OCI-M2 (cell line): ENCODE results near the gene IPO11.
"Not testable (repeated sequence)": the region's sequence is repeated elsewhere in the genome, so short reads cannot be mapped to it uniquely, and the experiment has no call there.

Source experiments
- DNase-seq: peaks from one replicate; lab custom pipeline; 2025; ENCODE audit not compliant: unreplicated experiment; lab: John Stamatoyannopoulos, UW

Gene IPO11

GRCh38 chr5:62596691-62597090 is 184.1 kb downstream of the IPO11 start:
- no peak for DNase-seq

GRCh38 chr5:62597314-62597713 is 184.8 kb downstream of the IPO11 start:
- DNase-seq = no peak

DNA sequence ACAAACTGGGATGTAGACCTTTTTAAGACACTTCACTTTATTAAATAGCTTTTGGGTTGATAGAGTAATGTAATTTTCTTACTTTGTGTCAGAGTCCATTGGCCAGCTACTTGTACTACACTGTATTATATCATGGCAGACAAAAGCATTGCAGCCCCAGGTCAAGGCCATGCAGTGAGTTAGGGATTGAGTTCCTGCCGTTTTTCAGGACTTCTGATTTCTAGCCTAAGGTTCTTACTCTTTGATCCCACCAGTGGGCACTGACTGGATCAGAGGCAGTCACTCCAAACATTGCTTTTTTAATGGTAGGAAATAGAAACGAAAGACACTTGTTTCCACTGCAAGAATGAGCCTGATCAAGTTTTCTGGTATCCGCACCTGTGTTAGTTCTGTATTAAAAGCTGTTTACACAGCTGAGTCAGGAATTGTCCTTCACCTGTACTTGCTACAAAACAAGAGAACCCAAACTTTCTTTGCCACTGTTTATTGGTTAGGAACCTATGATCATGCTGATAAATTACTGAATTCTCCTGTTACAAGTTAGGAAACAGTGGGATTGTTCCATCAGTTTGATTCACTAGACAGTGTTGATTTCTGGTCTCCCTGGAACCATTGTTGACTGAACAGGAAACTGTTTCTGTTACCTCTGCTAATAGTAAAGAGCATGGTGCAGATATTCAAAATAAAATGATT is 188.1 kb downstream of the IPO11 start:
- DNase-seq = no peak

DNA sequence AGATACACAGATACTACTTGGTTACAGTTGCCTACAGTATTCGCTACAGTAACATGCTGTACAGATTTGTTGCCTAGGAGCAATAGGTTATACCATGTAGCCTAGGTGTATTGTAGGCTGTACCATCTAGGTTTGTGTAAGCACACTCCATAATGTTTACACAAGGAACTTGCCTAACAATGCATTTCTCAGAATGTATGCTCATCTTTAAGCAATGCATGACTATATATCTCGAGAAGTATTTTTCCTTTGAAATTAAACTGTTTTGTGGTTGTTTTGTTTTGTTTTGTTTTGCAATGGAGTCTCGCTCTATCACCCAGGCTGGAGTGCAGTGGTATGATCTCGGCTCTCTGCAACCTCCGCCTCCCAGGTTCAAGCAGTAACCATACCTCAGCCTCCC is 191.4 kb downstream of the IPO11 start:
- no peak for DNase-seq

- DNase-seq = no peak
Measured at GRCh38 chr5:62605638-62606037, 193.1 kb downstream of the IPO11 start.

DNA sequence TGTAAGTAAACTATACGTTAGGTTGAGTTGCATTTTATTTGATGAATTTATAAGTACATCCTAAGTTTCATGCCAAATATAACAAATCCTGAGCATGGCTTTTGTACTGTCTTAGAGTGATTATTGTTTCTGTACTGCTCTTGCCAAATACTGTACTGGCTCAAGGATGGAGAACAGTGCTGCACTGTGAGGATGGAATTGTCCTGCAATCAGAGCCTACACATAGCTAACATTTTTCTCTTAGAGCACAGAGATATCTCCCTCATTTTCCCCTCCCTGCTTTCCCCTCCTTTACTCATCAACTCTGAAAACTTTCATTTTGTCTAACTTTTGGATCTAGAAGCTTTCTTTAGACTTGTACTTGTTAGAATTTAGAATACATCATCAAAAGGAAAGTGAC is 194.3 kb downstream of the IPO11 start:
- DNase-seq = no peak

GRCh38 chr5:62607615-62608014 is 195.1 kb downstream of the IPO11 start:
- DNase-seq = no peak

GRCh38 chr5:62608529-62609511 is 196.3 kb downstream of the IPO11 start:
- DNase-seq = no peak

DNA sequence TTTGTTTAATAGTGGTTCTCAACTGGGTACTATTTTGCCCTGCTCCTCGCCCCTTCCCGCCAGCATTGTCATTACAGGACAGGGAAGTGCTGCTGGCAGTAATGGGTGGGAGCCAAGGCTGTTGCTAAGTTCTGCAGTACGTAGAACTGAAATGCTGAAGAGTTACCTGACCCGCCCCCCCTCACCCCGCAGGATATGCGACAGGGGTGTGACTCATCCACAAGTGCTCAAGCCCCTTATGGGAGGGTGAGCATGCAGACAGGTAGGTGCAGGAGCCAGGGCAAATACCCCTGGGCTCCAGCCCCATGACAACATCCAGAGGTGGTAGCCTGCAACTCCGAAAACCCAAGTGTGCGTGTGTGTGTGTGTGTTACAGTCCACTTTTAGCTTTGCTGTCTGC is 201.8 kb downstream of the IPO11 start:
- DNase-seq = no peak

- no peak for DNase-seq
Measured at GRCh38 chr5:62616615-62617277, 204.2 kb downstream of the IPO11 start.

DNA sequence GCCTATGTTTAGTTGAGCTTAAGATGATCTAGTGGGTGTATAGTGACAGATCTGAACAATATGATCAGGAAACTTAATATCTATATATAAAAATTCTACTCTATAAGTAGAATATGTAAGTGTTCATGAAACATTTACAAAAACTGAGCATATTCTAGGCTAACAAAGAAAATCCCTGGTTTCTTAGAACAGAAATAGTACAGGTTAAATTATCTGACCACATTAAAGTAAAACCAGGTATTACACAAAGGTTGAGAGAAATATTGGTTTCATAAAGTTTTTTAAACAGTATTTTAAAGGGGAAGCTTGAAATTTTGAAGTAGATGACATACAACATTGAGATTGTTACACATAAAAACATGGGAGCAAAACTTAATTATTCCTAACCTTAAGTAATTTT is 205.4 kb downstream of the IPO11 start:
- DNase-seq = no peak

DNA sequence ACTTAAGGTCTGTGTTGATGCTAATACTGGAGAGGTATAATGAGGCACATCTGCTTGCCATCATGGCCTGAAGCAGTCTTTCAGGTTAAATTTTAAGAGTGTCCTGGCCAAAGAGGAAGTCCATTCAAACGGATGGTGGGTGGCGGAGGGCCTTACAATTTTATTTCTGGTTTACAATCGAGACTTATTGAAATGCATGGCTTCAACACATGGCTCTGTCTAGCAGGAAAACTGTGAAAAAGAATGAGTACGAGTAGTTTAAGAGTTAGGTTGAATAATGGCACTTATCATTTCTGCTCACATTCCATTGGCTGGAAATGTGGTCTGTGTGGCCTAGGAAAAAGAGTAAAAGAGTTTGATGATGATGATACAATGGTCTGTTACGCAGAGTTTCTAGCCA is 208.2 kb downstream of the IPO11 start:
- DNase-seq = no peak

DNA sequence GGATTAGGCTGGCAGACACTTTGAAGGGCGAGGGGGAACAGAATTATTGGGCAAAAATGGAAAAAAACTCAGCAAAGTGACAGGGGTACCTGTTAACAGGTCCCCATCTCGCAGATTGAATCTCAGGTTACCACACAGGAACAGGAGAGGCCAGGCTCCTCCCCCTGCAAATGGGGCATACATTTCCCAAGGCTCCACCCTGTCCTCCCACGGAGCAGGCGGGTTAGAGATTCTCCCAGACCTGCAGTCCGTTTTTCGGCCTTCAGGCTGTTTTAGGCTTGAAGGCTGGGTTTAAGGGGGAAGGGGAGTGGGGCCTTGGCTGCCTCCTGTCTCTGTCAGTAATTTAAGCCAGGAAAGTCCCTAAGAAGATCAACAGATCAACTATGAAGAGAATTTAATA is 208.7 kb downstream of the IPO11 start:
- DNase-seq = no peak

DNA sequence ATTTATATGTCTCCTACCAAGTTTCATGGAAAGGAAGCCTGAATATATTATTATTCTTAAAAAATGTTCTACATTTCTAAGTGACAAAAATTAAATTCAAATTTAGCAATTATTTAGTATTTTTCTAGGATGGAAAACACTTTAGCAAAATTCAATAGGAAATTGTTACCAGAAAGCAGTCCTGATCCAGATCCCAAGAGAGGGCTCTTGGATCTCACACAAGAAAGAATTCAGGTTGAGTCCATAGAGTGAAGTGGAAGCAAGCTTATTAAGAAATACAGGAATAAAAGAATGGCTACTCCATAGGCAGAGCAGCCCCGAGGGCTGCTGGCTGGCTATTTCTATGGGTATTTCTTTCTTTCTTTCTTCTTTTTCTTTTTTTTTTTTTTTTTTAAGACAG is 210.7 kb downstream of the IPO11 start:
- no peak for DNase-seq

DNA sequence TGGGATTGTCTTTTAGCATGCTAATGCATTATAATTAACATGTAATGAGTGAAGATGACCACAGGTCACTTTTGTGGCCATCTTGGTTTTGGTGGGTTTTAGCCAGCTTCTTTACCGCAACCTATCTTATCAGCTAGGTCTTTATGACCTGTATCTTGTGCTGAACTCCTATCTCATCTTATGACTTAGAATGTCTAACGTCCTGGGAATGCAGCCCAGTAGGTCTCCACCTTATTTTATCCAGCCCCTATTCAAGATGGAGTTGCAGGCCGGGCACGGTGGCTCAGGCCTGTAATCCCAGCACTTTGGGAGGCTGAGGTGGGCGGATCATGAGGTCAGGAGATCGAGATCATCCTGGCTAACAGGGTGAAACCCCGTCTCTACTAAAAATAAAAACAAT is 211.9 kb downstream of the IPO11 start:
- not testable (repeated sequence) for DNase-seq

GRCh38 chr5:62626534-62626933 is 214.0 kb downstream of the IPO11 start:
- no peak for DNase-seq

DNA sequence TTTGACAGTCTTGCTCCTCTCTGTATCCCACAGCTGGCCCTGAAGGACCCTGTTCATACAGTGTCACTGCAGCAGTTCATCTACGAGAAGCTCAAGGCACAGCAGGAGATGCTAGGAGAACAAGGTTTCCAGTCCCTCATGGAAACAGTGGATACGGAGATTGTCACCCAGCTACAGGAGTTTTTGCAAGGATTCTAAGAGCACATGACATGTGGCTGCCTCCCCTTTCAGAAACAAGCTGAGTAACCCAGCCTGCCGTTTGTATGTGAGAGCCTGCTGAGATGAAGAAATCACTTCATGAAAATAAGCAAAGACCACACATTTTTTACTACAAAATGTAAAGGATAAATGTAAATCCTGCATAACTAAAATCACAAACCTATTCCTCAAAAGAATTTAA is 214.6 kb downstream of the IPO11 start:
- no peak for DNase-seq

- no peak for DNase-seq
Measured at GRCh38 chr5:62627901-62628300, 215.3 kb downstream of the IPO11 start.

- no peak for DNase-seq
Measured at GRCh38 chr5:62631909-62632580, 219.5 kb downstream of the IPO11 start.

DNA sequence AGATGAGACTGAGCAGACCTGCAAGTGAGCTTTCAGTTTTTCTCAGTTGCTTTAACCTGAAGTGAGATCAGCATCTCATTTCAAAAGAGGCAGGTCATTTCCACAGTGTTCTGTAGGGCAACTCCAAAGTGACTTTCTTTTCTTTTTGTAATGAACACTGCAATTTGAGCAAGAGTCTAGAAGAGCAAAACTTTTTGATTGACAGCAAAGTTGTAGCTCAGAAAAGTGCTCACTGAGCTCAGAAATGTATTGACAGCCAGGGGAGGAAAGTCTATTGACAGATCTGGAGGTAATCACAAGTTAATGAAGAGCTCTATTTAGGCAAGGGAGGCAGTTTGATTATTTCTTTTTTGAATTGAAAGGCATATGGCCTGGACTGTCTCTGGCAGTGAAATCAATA is 220.7 kb downstream of the IPO11 start:
- DNase-seq = no peak

DNA sequence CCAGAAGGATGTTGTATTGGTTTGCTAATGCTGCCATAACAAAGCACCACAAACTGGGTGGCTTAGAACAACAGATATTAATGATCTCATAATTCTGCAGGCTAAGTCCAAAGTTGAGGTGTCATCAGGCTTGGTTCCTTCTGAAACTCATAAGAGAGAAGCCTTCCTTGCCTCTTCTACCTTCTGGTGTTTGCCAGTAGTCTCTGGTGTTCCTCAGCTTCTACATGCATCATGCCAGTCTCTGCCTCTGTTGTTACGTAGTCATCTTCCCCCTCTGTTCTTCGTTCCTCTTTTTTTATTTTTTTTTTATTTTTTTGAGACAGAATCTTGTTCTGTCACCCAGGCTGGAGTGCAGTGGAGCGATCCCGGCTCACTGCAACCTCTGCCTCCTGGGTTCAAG is 227.9 kb downstream of the IPO11 start:
- no peak for DNase-seq
